NCI-H82 treated with DMSO at 0.1 percent for 48 hours (cell line): ENCODE data around the gene COL4A2.
"Not testable (repeated sequence)": the region's sequence is repeated elsewhere in the genome, so short reads cannot be mapped to it uniquely, and the experiment has no call there.

Experiments used
- DNase-seq: peaks from one replicate; lab custom pipeline; 2025; ENCODE audit not compliant: unreplicated experiment; lab: John Stamatoyannopoulos, UW

The COL4A2 gene

GRCh38 chr13:110374431-110375370, 67.6 kb downstream of the COL4A2 start:
- peak; percentile 13 for DNase-seq

GRCh38 chr13:110376120-110376519, 69.0 kb downstream of the COL4A2 start:
- DNase-seq, result no peak

GRCh38 chr13:110377178-110377825, 70.2 kb downstream of the COL4A2 start:
- DNase-seq, result peak; percentile 49

- no peak for DNase-seq
Measured at GRCh38 chr13:110377826-110378201, 70.7 kb downstream of the COL4A2 start.

- DNase-seq, result no peak
Measured at GRCh38 chr13:110379358-110379757, 72.3 kb downstream of the COL4A2 start.

- DNase-seq, result no peak
Measured at GRCh38 chr13:110379905-110380341, 72.8 kb downstream of the COL4A2 start.

GRCh38 chr13:110380359-110381028, 73.4 kb downstream of the COL4A2 start:
- no peak for DNase-seq

GRCh38 chr13:110381029-110381360, 73.9 kb downstream of the COL4A2 start:
- no peak for DNase-seq

- no peak for DNase-seq
Measured at GRCh38 chr13:110382229-110382628, 75.1 kb downstream of the COL4A2 start.

GRCh38 chr13:110382830-110383229, 75.7 kb downstream of the COL4A2 start:
- no peak for DNase-seq

GRCh38 chr13:110387451-110388107, 80.5 kb downstream of the COL4A2 start:
- no peak for DNase-seq

- no peak for DNase-seq
Measured at GRCh38 chr13:110388108-110388943, 81.2 kb downstream of the COL4A2 start.

GRCh38 chr13:110390567-110390966, 83.5 kb downstream of the COL4A2 start:
- DNase-seq, result no peak

- no peak for DNase-seq
Measured at GRCh38 chr13:110391273-110391672, 84.2 kb downstream of the COL4A2 start.

- no peak for DNase-seq
Measured at GRCh38 chr13:110392510-110393240, 85.6 kb downstream of the COL4A2 start.

- DNase-seq, result no peak
Measured at GRCh38 chr13:110393761-110394160, 86.7 kb downstream of the COL4A2 start.

GRCh38 chr13:110394371-110394841, 87.3 kb downstream of the COL4A2 start:
- DNase-seq, result no peak

- DNase-seq, result not testable (repeated sequence)
Measured at GRCh38 chr13:110395616-110396015, 88.5 kb downstream of the COL4A2 start.

- DNase-seq, result no peak
Measured at GRCh38 chr13:110396476-110396875, 89.4 kb downstream of the COL4A2 start.
